Measurements from ENCODE around the gene SLFN5. TPM values are rescaled to one million over a fixed set of nuclear protein-coding genes. Genes with fewer than 3 reads are reported as not detected.
A peak's percentile ranks its signal among the peaks of the same experiment; 100 is the strongest.
"Not testable (repeated sequence)": the region's sequence is repeated elsewhere in the genome, so short reads cannot be mapped to it uniquely, and the experiment has no call there.

Gene SLFN5
- total and polyA plus RNA-seq, 4 donors: 8.5 to 51.7 (median 30.8) TPM

DNA sequence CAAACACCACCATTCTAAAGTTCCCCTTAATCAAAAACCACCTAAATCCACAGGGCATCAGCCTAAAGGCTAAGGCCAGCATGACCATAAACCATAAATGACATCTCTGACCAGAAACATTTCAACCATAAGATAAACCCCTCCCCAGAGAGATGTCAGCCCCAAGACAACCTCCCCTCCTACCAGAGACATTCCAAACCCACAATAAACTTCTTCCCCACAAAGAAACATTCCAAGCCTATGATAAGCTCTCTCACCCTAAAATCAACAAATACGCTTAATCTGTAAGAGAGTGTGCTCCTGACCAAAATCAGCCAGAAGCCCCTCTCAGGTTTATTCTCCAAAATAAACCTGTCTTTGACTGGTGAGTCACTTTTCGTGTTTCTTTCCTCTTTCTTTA is 54.8 kb downstream of the SLFN5 start:
- H3K27me3 ChIP-seq (ENCODE audit: control insufficient read depth in 3 of 3, insufficient read depth in 3 of 3, low read length in 2 of 3): peaks cover 0 to 1% (median 0%) of the 10 kb centered on the region in 3 donors
- peaks cover 0 to 3% (median 0%) of the 10 kb centered on the region in 5 donors for H3K4me1 ChIP-seq (ENCODE audit: control insufficient read depth in 5 of 5, insufficient read depth in 5 of 5, low read length in 5 of 5)
- H3K27ac ChIP-seq (ENCODE audit: low read depth in 1 of 2, low read length in 1 of 2): no peak overlapping the region
- ATAC-seq (ENCODE audit: insufficient read depth, low FRiP score) (no peak), DNase-seq (no peak)
- TF ChIP-seq, protein P1, sequence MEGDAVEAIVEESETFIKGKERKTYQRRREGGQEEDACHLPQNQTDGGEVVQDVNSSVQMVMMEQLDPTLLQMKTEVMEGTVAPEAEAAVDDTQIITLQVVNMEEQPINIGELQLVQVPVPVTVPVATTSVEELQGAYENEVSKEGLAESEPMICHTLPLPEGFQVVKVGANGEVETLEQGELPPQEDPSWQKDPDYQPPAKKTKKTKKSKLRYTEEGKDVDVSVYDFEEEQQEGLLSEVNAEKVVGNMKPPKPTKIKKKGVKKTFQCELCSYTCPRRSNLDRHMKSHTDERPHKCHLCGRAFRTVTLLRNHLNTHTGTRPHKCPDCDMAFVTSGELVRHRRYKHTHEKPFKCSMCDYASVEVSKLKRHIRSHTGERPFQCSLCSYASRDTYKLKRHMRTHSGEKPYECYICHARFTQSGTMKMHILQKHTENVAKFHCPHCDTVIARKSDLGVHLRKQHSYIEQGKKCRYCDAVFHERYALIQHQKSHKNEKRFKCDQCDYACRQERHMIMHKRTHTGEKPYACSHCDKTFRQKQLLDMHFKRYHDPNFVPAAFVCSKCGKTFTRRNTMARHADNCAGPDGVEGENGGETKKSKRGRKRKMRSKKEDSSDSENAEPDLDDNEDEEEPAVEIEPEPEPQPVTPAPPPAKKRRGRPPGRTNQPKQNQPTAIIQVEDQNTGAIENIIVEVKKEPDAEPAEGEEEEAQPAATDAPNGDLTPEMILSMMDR (IDR thresholded peaks at IDR 0.05; ENCODE audit: control extremely low read depth, extremely low read depth): no peak
- H3K9me3 ChIP-seq (ENCODE audit: control insufficient read depth in 4 of 4, insufficient read depth in 3 of 4, low read length in 3 of 4): peaks cover 0 to 8% (median 1%) of the 10 kb centered on the region in 4 donors
- H3K36me3 ChIP-seq (ENCODE audit: control insufficient read depth in 4 of 4, insufficient read depth in 4 of 4, low read length in 4 of 4): no peaks in the 10 kb centered on the region
- WGBS, 2 donors: 84 to 95% methylated on average over 2 of the region's 2 CpGs
- no peak overlapping the region for H3K4me3 ChIP-seq
- no peak overlapping the region for H3K9ac ChIP-seq (ENCODE audit: insufficient read depth in 1 of 2, low read length in 2 of 2)

DNA sequence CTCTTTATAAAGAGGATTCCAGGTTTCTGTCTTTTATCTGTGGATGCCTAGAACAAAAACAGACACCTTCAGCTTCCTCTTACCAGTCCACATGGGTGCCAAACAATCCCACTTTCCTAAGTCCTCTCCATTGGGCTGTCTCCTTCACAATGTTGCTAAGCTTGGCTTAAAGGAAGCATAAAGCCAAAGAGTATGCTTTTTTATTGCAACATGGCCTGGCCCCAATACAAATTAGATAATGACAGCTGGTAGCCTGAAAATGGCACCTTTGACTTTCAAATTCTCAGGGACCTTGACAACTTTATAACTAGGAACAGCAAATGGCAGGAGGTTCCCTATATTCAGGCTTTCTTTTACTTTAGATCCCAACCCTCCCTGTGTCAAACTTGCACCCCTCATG is 55.8 kb downstream of the SLFN5 start:
- ATAC-seq (ENCODE audit: insufficient read depth, low FRiP score) (no peak), DNase-seq (no peak)
- Histone ChIP-seq H3K4me3 (no peak overlapping the region), H3K9ac (ENCODE audit: insufficient read depth in 1 of 2, low read length in 2 of 2) (no peak overlapping the region), H3K4me1 (ENCODE audit: control insufficient read depth in 5 of 5, insufficient read depth in 5 of 5, low read length in 5 of 5) (peaks cover 0 to 3% (median 0%) of the 10 kb centered on the region in 5 donors), H3K27me3 (ENCODE audit: control insufficient read depth in 3 of 3, insufficient read depth in 3 of 3, low read length in 2 of 3) (no peaks in the 10 kb centered on the region), H3K36me3 (ENCODE audit: control insufficient read depth in 4 of 4, insufficient read depth in 4 of 4, low read length in 4 of 4) (no peaks in the 10 kb centered on the region), H3K27ac (ENCODE audit: low read depth in 1 of 2, low read length in 1 of 2) (no peak overlapping the region), H3K9me3 (ENCODE audit: control insufficient read depth in 4 of 4, insufficient read depth in 3 of 4, low read length in 3 of 4) (peaks cover 0 to 8% (median 1%) of the 10 kb centered on the region in 4 donors)
- TF ChIP-seq, protein P1 (IDR thresholded peaks at IDR 0.05; ENCODE audit: control extremely low read depth, extremely low read depth): no peak

DNA sequence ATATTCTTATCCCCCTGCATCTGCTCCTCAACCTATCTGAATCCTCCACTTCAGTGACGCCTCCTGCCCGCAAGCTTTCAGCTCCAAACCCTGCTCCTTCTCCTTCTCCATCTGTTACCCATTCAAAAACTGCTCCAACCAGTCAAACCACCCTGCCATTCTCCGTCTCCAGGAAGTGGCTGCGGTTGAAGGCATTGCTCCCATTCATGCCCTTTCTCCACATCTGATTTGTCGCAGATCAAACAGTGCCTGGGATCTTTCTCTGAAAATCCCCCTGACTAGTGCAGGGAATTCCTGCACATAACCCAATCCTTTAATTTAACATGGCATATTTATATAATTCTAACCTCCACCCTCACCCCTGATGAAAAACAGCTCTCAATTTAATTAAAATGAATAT is 56.3 kb downstream of the SLFN5 start:
- Histone ChIP-seq H3K36me3 (ENCODE audit: control insufficient read depth in 4 of 4, insufficient read depth in 4 of 4, low read length in 4 of 4) (no peaks in the 10 kb centered on the region), H3K4me1 (ENCODE audit: control insufficient read depth in 5 of 5, insufficient read depth in 5 of 5, low read length in 5 of 5) (peaks cover 0 to 3% (median 0%) of the 10 kb centered on the region in 5 donors), H3K9ac (ENCODE audit: insufficient read depth in 1 of 2, low read length in 2 of 2) (no peak overlapping the region), H3K4me3 (no peak overlapping the region), H3K27ac (ENCODE audit: low read depth in 1 of 2, low read length in 1 of 2) (no peak overlapping the region), H3K9me3 (ENCODE audit: control insufficient read depth in 4 of 4, insufficient read depth in 3 of 4, low read length in 3 of 4) (peaks cover 0 to 8% (median 1%) of the 10 kb centered on the region in 4 donors), H3K27me3 (ENCODE audit: control insufficient read depth in 3 of 3, insufficient read depth in 3 of 3, low read length in 2 of 3) (no peaks in the 10 kb centered on the region)
- DNase-seq (peak; percentile 38 to 73 (median 57)), ATAC-seq (ENCODE audit: insufficient read depth, low FRiP score) (no peak)
- TF ChIP-seq, protein P1 (IDR thresholded peaks at IDR 0.05; ENCODE audit: control extremely low read depth, extremely low read depth): no peak
- WGBS, 2 donors: 53 to 70% methylated on average over 5 of the region's 5 CpGs

DNA sequence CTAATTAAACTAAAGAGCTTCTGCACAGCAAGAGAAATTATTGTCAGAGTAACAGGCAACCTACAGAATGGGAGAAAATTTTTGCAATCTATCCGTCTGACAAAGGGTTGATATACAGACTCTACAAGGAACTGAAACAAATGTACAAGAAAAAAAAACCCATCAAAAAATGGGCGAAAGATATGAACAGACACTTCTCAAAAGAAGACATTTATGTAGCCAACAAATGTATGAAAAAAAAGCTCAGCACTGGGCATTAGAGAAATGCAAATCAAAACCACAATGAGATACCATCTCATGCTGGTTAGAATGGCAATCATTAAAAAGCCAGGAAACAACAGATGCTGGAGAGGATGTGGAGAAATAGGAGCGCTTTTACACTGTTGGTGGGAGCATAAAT is 66.5 kb downstream of the SLFN5 start:
- H3K4me3 ChIP-seq; H3K9ac ChIP-seq (ENCODE audit: insufficient read depth in 1 of 2, low read length in 2 of 2); ATAC-seq (ENCODE audit: insufficient read depth, low FRiP score); H3K36me3 ChIP-seq (ENCODE audit: control insufficient read depth in 4 of 4, insufficient read depth in 4 of 4, low read length in 4 of 4); DNase-seq; H3K27ac ChIP-seq (ENCODE audit: low read depth in 1 of 2, low read length in 1 of 2); H3K9me3 ChIP-seq (ENCODE audit: control insufficient read depth in 4 of 4, insufficient read depth in 3 of 4, low read length in 3 of 4): not testable (repeated sequence)
- H3K4me1 ChIP-seq (ENCODE audit: control insufficient read depth in 5 of 5, insufficient read depth in 5 of 5, low read length in 5 of 5): peaks cover 0 to 13% (median 4%) of the 10 kb centered on the region in 5 donors
- peaks cover 0 to 11% (median 0%) of the 10 kb centered on the region in 3 donors for H3K27me3 ChIP-seq (ENCODE audit: control insufficient read depth in 3 of 3, insufficient read depth in 3 of 3, low read length in 2 of 3)
- 52 to 67% methylated on average over 3 of the region's 3 CpGs for WGBS, 2 donors

Measured in lung (tissue), 12 donors.